ENCODE data around the gene AP2A2.
"Not testable (repeated sequence)": the region's sequence is repeated elsewhere in the genome, so short reads cannot be mapped to it uniquely, and the experiment has no call there.

The AP2A2 gene

DNA sequence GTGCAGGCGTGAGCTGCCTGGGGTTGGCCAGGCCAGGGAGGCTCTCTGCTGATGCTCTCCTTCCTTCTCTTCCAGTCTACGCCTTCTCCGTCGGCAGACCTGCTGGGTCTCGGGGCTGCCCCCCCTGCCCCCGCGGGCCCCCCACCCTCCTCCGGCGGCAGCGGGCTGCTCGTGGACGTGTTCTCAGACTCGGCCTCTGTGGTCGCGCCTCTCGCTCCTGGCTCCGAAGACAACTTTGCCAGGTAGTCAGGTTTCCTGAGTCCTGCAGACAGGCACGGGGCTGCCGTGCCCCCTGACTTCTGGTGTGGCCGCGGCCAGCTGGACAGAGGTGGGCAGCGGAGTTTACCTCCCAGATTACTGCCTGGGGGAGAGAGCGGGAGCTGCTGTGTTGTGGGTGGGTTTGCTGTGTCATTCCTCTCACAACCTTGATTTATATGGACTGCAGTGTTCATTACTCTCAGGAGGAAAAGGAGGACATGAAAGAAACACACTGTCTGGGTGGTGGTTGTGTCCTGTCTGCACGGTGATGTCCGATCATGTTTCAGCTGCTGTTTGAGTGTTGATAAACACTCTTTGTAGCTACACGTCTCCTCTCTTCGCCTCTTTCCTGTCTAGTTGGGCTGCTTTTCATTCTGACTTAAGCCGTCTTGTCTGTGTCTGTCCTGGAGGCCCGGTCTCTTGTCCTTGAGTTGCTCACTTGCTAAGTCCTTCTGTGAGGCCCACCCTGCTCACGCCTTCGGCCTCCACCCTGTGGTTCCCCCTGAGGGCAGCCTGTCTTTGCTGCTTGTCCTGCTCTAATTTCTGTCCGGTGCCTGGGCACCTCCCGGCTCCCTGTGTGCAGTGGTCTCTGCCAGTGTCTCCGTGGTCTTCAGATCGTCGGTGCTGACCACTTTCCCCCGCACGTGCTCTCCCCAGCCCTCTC, 74.9 kb downstream of the AP2A2 start:
- no peak for DNase-seq

DNA sequence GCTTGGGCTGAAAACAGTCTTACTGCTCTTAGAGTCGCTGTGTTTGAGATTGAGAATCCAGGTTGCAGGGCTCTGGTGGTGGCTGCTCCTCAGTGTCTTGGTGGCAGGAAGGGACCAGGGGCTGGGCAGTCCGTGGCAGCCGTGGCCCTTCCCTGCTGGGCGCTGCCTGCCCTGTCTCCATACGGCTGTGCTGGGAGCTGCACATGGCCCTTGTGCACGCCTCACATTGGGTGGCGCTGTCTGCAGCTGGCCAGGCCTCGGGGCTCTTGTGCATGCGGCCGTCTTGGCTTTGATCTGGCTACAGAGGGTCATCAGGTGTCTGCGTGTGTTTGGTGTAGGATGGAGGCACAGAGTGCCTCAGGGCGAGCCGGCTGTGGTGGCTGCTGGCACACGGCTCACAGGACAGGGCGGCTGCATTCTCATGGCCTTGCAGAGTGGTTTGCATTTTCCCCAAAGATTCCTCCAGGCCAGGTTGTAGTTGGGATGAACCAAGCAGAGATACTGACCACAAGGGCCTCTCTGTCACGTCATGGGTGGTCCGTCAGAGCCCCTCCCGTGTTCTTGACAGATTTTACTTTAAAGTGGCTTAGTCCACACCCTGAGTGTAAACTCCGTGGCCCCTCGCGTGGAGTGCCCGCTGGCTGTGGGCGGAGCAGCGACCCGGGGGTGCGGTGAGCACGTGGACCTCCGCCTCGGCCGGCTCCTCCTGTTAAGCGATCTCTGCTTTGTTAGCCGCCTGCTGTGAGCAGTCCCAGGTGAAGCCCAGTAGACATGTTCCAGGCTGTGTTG, 76.1 kb downstream of the AP2A2 start:
- DNase-seq = no peak

DNA sequence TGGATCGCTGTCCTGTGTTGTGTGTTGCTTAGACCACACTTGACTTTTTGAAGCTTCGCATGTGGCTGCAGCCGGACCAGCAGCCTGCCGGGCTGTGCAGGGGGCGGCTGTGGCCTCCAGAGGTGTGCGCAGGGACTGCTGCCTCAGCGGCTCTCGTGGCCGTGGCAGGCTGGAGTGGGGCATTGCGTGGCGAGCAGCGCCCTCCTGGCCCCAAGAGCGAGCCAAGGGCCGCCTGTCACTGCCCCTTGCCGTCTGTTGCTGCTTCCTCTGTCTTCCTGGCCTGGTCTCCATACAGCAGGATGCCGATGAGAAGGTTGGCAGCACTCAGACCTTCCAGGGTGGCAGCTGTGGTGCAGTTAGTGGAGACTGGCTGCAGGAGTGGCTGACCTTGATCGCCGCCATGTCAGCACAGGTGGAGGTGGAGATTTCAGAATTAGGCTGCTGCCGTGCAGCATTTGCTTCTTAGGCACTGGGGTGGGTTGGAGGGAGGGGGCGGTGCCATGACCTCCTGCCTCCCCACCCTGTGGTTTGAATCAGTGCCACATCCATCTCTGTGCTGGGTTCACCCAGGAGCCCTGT, 76.8 kb downstream of the AP2A2 start:
- DNase-seq = no peak

DNA sequence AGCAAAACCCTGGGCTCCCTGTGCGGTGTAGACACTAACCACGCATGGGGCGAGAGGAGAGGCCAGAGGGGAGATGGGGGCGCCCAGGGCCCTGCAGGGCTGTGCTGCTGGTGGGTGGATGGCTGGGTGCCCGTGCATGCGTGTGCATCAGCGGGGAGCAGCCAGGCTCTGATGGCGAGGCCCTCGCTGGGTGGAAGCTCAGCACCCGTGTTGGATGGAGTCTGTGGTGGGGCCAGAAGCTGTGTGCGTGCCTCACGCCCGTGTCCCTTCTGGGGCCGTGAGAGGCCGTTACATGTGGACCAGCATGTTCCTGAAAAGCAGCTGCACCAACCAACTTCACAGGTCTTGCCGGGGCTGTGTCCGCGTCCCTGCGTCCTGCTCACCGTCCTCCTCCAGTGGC, 77.5 kb downstream of the AP2A2 start:
- no peak for DNase-seq

DNA sequence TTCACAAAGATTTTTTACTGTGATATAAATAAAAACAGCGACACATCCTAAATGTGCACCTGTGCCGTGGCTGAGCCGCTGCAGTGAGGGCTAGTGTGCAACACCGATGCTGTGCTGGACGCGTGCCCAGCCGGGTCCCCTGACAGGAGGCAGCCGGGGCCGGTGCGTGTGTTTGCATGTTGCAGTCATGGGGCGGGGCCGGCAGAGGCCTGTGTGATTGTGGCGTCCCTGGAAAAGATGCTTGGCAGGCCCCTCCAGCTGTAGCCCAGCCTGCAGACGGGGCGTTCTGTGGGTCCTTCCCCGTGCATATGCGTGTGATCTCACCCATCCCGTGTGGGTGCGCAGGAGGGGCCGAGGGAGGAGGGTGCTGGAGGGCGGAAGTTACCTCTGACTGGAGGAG, 80.3 kb downstream of the AP2A2 start:
- no peak for DNase-seq

DNA sequence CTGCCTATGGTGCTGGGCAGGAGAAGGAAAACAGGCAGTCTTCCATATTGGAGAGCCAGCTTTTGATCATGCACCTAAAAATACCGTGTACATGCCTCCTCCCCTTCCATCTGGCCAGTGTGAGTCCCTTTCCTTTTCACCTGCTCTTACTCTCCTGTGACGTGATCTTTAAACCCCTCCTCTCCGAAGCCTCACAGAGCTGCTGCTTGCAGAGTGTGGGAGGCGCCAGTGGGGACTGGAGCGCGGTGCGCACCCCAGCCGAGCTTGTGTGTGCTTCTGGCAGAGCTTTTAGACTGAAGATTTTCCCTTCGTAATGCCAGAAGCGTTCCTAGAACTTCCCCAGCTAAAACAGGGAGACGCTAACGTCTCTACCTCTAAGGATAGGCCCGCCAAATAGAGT, 81.1 kb downstream of the AP2A2 start:
- no peak for DNase-seq

DNA sequence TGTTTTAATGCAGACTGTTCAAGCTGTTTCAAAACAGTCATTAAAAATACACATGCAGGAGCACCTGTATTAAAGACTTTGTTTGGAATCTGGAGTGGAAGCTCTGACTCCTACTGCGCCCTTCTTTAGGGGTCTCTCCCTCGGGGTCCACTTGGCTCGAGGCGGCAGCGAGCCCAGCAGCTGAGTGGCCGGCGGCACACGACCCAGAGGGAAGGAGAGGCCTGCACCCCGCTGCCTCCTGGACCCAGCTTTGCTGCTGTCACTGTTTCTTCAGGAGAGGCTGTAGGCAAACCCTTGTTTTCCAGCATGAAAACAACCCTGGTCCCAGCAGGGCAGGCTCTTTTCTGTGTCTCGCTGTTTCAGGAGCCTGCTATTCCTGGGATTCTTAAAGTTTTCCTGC, 81.6 kb downstream of the AP2A2 start:
- DNase-seq = no peak

DNA sequence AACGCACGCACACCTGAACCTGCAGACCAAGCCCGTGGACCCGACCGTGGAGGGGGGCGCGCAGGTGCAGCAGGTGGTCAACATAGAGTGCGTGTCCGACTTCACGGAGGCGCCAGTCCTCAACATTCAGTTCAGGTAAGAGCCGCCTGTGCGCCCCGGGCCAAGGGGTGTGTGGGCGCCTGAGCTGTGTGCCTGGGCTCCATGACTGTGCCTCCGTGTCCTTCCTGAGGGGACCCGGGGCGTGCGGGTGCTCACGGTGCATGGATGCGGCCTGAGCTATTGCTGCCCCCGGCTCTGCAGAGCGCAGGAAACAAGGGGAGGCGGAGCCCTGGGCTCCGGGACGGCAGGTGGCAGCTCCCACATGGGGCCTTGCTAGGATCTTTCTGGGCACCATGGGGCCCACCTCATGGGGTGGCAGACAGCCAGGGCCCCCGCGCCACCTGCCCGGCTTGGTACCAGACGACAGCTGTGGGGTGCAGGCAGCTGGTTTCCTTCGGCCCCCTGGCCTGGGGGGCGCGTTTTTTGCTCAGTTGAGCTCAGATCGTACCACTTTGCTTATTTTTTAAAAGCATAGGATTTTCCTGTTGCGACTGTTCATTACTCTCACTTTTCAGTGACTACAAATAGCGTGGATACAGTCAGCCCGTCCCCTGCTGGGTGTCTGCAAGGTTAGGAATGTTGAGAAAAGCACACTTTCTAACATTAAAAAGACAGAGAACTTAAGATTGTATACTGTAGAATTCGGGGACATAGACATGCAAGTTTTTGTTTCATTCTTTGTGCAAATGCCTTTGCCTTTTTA, 82.5 kb downstream of the AP2A2 start:
- DNase-seq = no peak

DNA sequence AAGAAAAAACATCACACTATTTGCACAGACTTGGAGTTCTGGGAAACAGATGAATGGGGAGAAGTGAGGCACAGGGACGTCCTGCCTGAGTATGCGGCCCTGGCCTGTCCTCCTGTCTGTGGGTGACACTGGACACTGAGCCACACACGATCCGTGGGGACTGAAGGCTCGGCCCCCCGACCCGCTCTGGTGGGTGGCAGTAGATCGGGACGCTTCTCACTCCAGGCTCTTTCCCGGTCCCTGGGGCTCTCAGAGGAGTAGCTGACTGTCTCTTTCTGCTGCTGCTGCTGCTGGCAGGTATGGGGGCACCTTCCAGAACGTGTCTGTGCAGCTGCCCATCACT, 83.1 kb downstream of the AP2A2 start:
- DNase-seq = no peak

DNA sequence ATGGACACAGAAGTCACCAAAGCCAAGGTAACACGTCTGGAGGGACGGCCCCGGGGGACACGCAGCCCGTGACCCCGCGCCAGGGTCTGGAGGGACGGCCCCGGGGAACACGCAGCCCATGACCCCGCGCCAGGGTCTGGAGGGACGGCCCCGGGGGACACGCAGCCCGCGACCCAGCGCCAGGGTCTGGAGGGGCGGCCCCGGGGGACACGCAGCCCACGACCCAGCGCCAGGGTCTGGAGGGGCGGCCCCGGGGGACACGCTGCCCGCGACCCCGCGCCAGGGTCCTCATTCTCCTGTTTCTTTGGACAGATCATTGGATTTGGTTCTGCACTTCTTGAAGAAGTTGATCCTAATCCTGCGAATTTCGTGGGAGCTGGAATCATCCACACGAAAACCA, 83.7 kb downstream of the AP2A2 start:
- DNase-seq = no peak

DNA sequence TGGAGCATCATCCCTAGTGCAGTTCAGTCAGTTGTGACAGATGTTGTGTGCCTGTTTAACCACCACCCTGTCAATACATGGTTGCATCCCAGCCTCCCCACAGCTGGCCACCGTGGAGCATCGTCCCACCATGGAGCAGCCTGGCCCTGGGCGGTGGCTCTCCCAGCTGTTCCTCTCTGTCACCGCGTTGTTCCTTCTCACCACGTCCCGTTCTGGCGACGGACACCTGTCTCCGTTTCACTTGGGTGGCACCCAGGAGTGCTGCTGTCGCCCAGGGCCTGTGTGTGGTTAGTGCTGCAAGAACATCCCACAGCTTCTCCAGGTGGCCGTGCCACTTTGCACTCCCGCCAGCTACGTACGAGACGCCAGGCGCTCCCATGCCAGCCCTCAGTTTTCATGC, 84.3 kb downstream of the AP2A2 start:
- DNase-seq = no peak

DNA sequence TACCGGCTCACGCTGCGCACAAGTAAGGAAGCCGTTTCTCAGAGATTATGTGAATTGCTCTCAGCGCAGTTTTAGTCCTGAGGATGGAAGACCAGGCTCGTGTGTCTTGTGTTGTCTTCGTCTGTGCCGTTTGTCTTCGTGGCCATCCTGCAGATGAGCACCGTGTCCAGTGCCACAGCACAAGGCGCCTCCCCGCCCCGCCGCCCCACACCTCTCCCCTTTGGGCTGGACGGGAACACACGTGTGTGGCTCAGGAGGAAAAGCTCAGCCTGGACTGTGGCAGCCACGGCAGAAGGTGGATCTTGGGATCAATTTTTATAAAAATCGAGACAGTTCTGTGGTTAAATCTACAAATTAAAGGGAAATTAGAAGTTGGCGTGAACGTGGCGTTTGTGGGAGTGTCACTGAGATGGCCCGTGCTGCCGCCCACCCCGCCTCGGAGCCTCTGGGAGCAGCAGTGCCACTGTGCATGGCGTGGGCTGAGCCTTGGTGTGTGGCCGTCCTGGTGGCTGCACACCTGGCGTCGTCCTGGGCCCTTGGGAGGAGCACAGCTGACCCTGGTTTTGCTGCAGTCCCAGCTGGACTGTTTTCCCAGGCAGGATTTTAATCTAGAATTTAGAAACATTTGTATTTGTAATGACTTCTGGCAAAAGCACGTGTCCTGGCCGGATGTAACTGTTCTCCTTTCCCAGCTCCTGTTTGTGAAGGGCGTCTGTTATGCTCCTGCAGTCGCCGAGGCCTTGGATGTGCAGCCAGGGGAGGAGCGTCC, 85.1 kb downstream of the AP2A2 start:
- no peak for DNase-seq

DNA sequence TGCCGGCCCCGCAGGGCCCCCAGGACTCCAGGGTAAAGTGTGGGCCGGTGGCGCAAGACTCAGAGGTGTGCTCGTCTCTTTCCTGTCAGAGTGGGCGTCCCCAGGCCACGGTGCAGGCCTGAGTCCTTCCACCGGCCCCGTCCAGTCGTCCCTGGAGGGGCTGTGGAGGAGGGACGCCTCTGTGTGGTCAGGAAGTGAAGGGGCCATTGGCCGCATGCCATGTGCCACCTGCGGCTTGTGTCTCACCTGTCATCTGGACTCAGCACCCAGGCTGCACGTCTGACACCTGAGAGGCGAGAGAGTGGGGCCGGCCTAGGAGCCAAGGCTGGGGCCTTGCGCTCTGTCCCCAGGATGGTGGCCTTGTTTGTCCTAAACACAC, 85.6 kb downstream of the AP2A2 start:
- no peak for DNase-seq

DNA sequence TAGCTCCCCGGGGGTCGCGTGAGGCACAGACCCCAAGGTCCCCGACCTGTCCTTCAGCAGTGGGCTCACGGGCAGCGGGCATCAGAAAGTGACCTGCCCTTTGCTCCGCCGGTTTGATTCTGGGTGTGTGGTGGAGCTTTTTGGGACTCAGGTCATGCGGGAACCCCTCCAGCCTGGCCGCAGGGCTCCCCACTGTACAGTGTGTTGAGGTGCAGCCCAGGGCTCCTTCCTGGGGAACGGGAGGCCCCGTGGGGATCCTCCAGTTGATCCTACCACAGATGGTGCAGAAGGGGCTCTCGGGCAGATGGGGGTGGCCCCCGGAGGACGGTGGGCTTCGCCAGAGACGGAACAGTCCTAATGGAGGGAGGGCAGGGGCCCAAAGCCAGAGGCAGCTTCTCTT, 86.6 kb downstream of the AP2A2 start:
- no peak for DNase-seq

DNA sequence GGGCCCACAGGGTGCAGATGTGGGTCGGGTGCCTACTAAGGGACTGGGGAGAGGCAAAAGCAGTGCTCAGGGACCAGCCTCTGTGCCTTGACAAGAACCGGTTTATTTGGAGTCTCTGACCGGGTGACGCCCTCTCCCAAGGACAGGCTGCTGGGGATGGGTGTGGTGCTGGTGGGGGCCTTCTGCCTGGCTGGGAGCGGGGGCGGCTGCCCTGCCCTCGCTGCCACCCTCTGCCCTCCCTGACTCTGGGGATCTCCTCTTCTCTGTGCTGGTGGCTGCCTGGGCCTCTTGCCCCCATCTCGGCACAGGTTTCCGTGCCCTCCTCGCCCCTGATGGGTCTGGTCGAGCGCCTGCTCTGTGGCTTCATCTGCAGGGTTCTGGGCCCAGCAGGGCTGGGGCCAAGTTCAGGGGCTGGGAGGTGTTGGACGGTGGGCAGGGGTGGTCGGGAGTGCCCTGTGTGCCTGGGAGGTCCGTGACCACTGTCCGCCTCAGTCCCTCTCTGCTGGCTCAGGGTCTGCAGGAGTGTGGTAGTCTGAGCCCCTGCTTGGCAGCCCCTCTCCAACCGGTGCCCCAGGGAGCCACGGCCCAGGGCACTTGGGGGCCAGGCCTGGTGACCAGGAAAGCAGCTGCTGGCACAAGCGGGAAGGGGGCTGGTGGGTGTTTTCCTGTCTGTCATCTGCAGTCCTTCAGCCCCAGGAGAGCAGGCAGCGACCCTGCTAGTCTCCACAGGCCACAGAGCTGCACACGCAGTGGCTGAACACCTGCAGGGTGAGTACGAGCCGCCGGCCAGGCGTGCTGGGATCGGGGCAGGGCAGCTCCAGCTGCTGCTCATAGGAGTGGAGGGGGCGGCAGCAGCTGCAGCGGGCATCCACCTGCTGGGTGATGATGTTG, 87.3 kb downstream of the AP2A2 start:
- DNase-seq = no peak

DNA sequence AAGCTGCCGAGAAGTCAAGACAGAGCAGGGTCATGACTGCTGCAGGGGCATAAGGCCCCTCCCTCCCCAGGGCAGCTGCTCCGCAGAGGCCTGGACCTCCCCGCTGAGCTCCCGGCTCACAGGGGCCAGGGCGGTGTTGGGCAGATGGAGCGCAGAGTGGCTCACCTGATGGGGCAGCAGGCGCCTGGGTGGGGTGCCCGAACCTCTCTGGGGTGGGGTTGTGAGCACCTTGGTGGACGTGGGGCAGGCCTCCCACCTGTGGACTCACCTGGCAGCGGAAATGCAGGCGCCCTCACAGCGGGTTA, 87.9 kb downstream of the AP2A2 start:
- DNase-seq = no peak

DNA sequence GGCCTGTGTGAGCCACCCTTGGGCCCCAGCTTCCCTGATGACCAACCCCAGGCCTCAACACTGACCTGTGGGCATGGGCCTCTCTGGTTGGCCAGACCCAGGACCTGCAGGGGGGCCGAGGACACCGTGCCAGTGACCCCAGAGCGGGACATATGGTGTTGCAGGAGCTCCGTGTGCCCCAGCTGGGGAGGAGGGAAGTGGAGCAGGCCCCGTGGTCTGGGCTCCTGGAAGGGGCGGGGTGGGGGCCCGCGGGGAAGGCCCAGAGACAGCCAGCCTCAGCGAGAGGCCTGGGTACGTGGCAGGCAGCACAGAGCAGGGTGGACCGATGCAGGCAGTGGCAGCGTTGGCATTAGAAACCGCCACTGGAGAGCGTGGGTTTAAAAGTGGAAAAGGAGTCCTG, 88.6 kb downstream of the AP2A2 start:
- DNase-seq = no peak

DNA sequence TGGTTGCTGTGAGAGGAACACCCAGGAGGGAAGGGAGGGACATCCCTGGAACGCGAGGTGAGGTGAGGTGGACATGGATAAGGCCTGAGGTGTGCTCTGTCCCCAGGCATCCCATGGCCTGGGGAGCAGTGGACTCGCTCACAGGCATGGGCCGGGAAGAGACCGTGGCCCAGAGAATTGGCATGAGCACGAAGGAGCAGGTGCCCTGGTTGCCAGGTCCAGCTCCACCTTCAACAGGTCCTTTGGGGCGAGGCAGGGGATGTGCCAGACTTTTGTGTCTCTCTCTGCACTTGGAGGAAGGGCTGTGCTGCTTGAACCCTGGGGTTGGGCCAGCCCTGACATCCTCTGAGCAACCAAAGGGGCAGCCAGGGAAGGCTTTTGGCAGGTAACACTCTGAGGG, 89.4 kb downstream of the AP2A2 start:
- no peak for DNase-seq

DNA sequence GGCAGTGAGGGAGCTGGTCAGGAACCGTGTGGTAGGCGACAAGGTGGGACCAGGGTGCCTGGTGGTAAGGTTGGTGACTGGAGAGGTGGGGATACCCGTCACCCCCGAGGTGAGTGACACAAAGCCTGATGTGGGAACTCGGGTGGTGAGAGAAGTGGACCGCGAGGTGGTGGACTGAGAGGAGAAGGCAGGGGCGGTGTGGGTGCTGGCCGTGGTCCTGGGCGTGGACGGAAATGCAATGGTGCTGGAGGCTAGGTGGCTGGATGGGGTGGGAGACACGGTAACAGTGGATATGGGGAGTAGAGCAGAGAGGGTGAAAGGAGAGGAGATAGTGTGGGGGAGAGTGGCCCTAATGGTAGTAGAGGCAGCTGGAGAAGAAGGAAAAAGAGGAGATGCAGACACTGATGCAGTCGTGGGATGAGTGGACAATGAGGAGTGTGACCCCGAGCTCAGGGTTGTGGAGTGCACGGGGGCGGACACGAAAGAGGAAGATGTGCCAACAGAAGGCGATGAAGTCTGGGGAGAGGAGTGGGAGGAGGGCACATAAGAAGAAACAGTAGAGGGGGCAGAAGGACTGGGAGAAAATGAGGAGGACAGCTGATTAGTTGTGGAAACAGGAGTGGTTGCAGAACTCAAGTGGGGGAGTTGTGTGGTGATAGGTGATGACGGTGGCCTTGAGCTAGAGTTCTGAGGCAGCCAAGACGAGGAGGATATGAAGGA, 90.3 kb downstream of the AP2A2 start:
- no peak for DNase-seq

DNA sequence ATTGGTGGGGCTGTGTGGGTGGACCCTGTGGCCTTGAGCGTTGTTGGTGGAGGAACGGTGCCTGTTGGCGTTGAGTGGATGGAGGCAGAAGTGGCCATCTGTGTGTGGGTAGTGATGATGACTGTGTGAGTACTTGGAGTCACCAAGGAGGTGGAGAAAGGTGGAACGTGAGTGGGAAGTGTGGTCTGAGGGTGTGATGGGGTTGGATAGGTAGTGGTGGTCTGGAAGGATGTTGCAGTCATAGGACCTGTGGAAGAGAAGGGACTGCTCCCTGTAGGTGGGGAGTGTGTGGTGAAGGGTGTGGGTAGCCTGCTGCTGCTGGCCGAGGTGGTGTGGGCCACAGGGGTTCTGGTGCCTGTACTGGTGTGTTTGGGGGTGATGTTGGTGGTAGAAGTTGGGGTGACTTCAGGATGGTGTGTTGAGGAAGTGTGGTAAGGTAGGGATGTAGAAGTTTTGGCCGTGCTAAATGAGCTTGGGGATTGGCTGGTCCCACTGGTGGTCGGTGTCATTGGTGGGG, 91.0 kb downstream of the AP2A2 start:
- DNase-seq = not testable (repeated sequence)
